ENCODE results near the gene RHAG. TPM values are rescaled to one million over a fixed set of nuclear protein-coding genes. Genes with fewer than 3 reads are reported as not detected.

Gene RHAG
- total RNA-seq, 1 experiment from 2014 or later = 0.31 TPM

- H3K4me1 Mint-ChIP-seq = peaks cover 8% of the 10 kb centered on the region
- DNase-seq (ENCODE audit: low spot score) (no peak), ATAC-seq (peak; percentile 82)
- no peak overlapping the region for H3K4me3 Mint-ChIP-seq
- H3K9me3 Mint-ChIP-seq = peaks cover 16% of the 10 kb centered on the region
- TF ChIP-seq E2F4 (CRISPR knock-in tag; IDR thresholded peaks at IDR 0.05; ENCODE audit: borderline replicate concordance, low read depth) (no peak), ZNF671 (CRISPR knock-in tag; IDR thresholded peaks at IDR 0.05) (0 out of 2 replicates have a peak, but pooled peaks have one; percentile 22)
- H3K36me3 Mint-ChIP-seq = peaks cover 4% of the 10 kb centered on the region; the same call in 1 of the 2 replicates
- H3K27ac Mint-ChIP-seq = no peak overlapping the region
- CTCF ChIA-PET = no interaction called here
- POLR2A ChIA-PET = no interaction called here
- H3K27me3 Mint-ChIP-seq (ENCODE audit: low read depth) = no peaks in the 10 kb centered on the region
These were observed 31.5 kb upstream of the RHAG start for GRCh38 chr6:49668083-49668511.

DNA sequence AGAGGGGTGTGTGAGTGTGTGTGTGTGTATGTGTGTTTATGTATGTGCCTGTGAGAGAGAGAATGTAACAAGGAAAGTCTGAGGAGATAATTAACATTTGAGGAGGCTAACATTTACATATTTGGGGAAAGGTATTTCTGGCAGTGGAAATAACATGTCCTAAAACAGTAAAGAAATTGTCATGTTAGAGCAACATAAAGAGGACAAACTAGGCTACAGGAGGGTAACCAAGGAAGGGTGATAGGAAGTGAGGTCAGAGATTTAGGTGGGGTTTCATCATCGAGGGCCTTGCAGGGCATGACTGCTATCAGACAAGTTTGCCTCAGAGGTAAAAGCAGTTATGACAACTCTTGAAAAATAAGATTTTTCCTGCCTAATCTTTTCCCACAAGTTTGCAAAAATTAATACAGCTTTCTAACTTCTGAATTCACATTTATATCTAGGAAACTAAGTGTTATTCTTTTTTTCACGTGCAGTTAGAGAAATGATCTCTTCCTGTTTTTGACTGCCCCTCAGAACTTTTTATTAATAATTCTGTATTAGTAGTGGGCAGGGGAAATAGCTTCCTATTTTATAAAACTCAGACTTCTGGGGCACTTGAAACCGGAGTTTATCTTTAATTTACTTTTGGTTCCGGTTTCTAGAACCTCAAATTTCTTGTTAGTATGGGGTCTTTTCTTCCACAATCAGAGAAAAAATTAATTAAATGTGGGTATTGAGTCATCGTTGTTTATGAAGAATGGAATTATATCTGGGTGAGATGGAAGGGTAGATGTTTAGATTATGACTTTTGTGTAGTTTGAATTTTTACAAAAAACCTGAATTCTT lies 30.5 kb upstream of the RHAG start:
- CTCF ChIA-PET = no interaction called here
- TF ChIP-seq OVOL2 (CRISPR knock-in tag; IDR thresholded peaks at IDR 0.05; ENCODE audit: borderline replicate concordance) (no peak), MLX (CRISPR knock-in tag; IDR thresholded peaks at IDR 0.05) (no peak), NFE2L1 (CRISPR knock-in tag; IDR thresholded peaks at IDR 0.05) (no peak), ZNF263 (CRISPR knock-in tag; IDR thresholded peaks at IDR 0.05; ENCODE audit: low read depth) (no peak), MXD4 (CRISPR knock-in tag; IDR thresholded peaks at IDR 0.05; ENCODE audit: borderline replicate concordance) (no peak), ZNF317 (CRISPR knock-in tag; IDR thresholded peaks at IDR 0.05; ENCODE audit: borderline replicate concordance, low read depth) (no peak), ZNF416 (CRISPR knock-in tag; IDR thresholded peaks at IDR 0.05) (no peak)
- TF ChIP-seq, protein P1, sequence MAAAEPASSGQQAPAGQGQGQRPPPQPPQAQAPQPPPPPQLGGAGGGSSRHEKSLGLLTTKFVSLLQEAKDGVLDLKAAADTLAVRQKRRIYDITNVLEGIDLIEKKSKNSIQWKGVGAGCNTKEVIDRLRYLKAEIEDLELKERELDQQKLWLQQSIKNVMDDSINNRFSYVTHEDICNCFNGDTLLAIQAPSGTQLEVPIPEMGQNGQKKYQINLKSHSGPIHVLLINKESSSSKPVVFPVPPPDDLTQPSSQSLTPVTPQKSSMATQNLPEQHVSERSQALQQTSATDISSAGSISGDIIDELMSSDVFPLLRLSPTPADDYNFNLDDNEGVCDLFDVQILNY (CRISPR knock-in tag; IDR thresholded peaks at IDR 0.05) = no peak
- TF ChIP-seq, protein P2, sequence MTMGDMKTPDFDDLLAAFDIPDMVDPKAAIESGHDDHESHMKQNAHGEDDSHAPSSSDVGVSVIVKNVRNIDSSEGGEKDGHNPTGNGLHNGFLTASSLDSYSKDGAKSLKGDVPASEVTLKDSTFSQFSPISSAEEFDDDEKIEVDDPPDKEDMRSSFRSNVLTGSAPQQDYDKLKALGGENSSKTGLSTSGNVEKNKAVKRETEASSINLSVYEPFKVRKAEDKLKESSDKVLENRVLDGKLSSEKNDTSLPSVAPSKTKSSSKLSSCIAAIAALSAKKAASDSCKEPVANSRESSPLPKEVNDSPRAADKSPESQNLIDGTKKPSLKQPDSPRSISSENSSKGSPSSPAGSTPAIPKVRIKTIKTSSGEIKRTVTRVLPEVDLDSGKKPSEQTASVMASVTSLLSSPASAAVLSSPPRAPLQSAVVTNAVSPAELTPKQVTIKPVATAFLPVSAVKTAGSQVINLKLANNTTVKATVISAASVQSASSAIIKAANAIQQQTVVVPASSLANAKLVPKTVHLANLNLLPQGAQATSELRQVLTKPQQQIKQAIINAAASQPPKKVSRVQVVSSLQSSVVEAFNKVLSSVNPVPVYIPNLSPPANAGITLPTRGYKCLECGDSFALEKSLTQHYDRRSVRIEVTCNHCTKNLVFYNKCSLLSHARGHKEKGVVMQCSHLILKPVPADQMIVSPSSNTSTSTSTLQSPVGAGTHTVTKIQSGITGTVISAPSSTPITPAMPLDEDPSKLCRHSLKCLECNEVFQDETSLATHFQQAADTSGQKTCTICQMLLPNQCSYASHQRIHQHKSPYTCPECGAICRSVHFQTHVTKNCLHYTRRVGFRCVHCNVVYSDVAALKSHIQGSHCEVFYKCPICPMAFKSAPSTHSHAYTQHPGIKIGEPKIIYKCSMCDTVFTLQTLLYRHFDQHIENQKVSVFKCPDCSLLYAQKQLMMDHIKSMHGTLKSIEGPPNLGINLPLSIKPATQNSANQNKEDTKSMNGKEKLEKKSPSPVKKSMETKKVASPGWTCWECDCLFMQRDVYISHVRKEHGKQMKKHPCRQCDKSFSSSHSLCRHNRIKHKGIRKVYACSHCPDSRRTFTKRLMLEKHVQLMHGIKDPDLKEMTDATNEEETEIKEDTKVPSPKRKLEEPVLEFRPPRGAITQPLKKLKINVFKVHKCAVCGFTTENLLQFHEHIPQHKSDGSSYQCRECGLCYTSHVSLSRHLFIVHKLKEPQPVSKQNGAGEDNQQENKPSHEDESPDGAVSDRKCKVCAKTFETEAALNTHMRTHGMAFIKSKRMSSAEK (CRISPR knock-in tag; IDR thresholded peaks at IDR 0.05; ENCODE audit: borderline replicate concordance) = no peak
- peaks cover 8% of the 10 kb centered on the region for H3K4me1 Mint-ChIP-seq
- DNase-seq (ENCODE audit: low spot score) = no peak
- H3K36me3 Mint-ChIP-seq = peaks cover 4% of the 10 kb centered on the region; the same call in 1 of the 2 replicates
- peak overlapping the region; percentile 76; the same call in 1 of the 2 replicates for H3K27ac Mint-ChIP-seq
- no peak overlapping the region for H3K4me3 Mint-ChIP-seq
- peaks cover 11% of the 10 kb centered on the region for H3K9me3 Mint-ChIP-seq
- no peaks in the 10 kb centered on the region for H3K27me3 Mint-ChIP-seq (ENCODE audit: low read depth)
- ATAC-seq = peak; percentile 34; the same call in 1 of the 2 replicates
- POLR2A ChIA-PET = no interaction called here

DNA sequence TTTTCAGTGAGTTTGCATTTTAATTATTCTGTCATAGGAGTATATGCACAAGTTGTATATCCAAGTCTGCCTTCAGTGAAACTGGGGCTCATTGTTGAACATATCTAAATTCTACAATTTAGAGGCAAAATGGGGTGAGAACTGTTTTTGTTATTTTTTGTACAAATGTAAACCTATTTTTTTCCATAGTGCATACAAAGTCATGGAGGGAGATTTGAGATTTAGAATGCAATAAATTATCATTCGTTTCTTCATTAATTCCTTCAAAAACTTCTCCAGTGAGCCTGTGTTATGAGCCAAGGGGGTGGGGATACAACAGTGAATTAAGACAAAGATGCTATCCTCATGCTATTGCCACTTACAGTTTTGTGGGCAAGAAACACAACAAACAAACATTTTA lies 29.8 kb upstream of the RHAG start:
- ATAC-seq (no peak), DNase-seq (ENCODE audit: low spot score) (no peak)
- CTCF ChIA-PET = no interaction called here
- Mint-ChIP-seq H3K4me1 (peaks cover 8% of the 10 kb centered on the region), H3K27ac (peak overlapping the region; percentile 44; the same call in 1 of the 2 replicates), H3K9me3 (peaks cover 4% of the 10 kb centered on the region), H3K36me3 (no peaks in the 10 kb centered on the region), H3K27me3 (ENCODE audit: low read depth) (no peaks in the 10 kb centered on the region), H3K4me3 (no peak overlapping the region)
- POLR2A ChIA-PET = no interaction called here
- no peak for TF ChIP-seq KAT7 (CRISPR knock-in tag; IDR thresholded peaks at IDR 0.05; ENCODE audit: borderline replicate concordance)
- no peak for TF ChIP-seq NFE2L1 (CRISPR knock-in tag; IDR thresholded peaks at IDR 0.05)
- TF ChIP-seq, protein P3, sequence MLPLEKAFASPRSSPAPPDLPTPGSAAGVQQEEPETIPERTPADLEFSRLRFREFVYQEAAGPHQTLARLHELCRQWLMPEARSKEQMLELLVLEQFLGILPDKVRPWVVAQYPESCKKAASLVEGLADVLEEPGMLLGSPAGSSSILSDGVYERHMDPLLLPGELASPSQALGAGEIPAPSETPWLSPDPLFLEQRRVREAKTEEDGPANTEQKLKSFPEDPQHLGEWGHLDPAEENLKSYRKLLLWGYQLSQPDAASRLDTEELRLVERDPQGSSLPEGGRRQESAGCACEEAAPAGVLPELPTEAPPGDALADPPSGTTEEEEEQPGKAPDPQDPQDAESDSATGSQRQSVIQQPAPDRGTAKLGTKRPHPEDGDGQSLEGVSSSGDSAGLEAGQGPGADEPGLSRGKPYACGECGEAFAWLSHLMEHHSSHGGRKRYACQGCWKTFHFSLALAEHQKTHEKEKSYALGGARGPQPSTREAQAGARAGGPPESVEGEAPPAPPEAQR (CRISPR knock-in tag; IDR thresholded peaks at IDR 0.05) = no peak
- no peak for TF ChIP-seq ESRRA (CRISPR knock-in tag; IDR thresholded peaks at IDR 0.05; ENCODE audit: borderline replicate concordance)
- TF ChIP-seq CTCF (IDR thresholded peaks at IDR 0.05) = no peak
- no peak for TF ChIP-seq OVOL2 (CRISPR knock-in tag; IDR thresholded peaks at IDR 0.05; ENCODE audit: borderline replicate concordance)
- no peak for TF ChIP-seq ELF4 (CRISPR knock-in tag; IDR thresholded peaks at IDR 0.05; ENCODE audit: low read depth)
- no peak for TF ChIP-seq ZNF263 (CRISPR knock-in tag; IDR thresholded peaks at IDR 0.05; ENCODE audit: low read depth)
- TF ChIP-seq JUN (CRISPR knock-in tag; IDR thresholded peaks at IDR 0.05) = no peak

All from WTC11 (cell line).